Spleen (tissue), 11 donors: ENCODE data around the gene SLC39A5. TPM values are rescaled to one million over a fixed set of nuclear protein-coding genes. Genes with fewer than 3 reads are reported as not detected.

ENCODE experiments used
- DNase-seq: peaks from one replicate; pipeline ENCODE4 v3.0.0-alpha.2; 2020
- H3K27ac ChIP-seq, 8 donors: fragments of 200-600 bp; sonication (generic) in 7 of 8; 1 replicate in 4 of 8; 2 replicates in 4 of 8; pipeline versions ENCODE4 v1.5.0 to v1.8.0; 2016 to 2021; ENCODE audit warnings: inconsistent platforms in 4 of 8, mild to moderate bottlenecking in 4 of 8, moderate library complexity in 1 of 8
- H3K27me3 ChIP-seq, 7 donors: fragments of 200-600 bp; sonication (generic) in 6 of 7; replicated peaks in 1 of 7; 1 replicate in 4 of 7; 2 replicates in 3 of 7; pipeline versions ENCODE4 v1.5.0 to v1.8.0; 2016 to 2021; ENCODE audit warnings: inconsistent platforms in 3 of 7, mild to moderate bottlenecking in 1 of 7
- H3K36me3 ChIP-seq, 6 donors: fragments of 200-600 bp; sonication (generic) in 5 of 6; 1 replicate in 4 of 6; 2 replicates in 2 of 6; pipeline versions ENCODE4 v1.5.0 to v1.8.0; 2016 to 2021; ENCODE audit warnings: inconsistent platforms in 2 of 6
- H3K4me1 ChIP-seq, 6 donors: fragments of 200-600 bp; sonication (generic) in 5 of 6; 1 replicate in 3 of 6; 2 replicates in 3 of 6; pipeline versions ENCODE4 v1.5.0 to v1.8.0; 2016 to 2021; ENCODE audit warnings: inconsistent platforms in 3 of 6
- H3K4me3 ChIP-seq, 8 donors: fragments of 200-600 bp; sonication (generic) in 7 of 8; 1 replicate in 4 of 8; 2 replicates in 4 of 8; pipeline versions ENCODE4 v1.5.0 to v1.8.0; 2016 to 2021; ENCODE audit warnings: inconsistent platforms in 4 of 8, mild to moderate bottlenecking in 4 of 8, moderate library complexity in 2 of 8
- H3K9me3 ChIP-seq, 8 donors: fragments of 200-600 bp; sonication (generic) in 7 of 8; 1 replicate in 4 of 8; 2 replicates in 4 of 8; pipeline versions ENCODE4 v1.5.0 to v1.8.0; 2016 to 2021; ENCODE audit warnings: inconsistent platforms in 4 of 8
- POLR2A ChIP-seq, 3 donors: fragments of 450-650 bp; IDR thresholded peaks; one replicate each; pipeline ENCODE4 v1.5.1; 2017; ENCODE audit warnings: antibody characterized with exemption in 3 of 3, mild to moderate bottlenecking in 1 of 3
- POLR2AphosphoS5 ChIP-seq, 3 donors: sonication (generic); formaldehyde crosslinking; IDR thresholded peaks; one replicate each; pipeline ENCODE4 v1.5.1; 2017; ENCODE audit warnings: antibody characterized with exemption in 3 of 3
- WGBS, 5 donors: extraction: QIAGEN DNeasy Blood & Tissue Kit in 3 of 5; methylation state at CpG; one replicate each; pipeline versions ENCODE4 v1.1.5 to v1.1.7; 2013 to 2018; 5-methylcytosine and 5-hydroxymethylcytosine counted together
- intact Hi-C: fragments of 100-400 bp; cut with DNase I; formaldehyde crosslinking; loops from one replicate; pipeline ENCODE4 v1.15.0; 2023; ENCODE audit warnings: low total_unique reads
- polyA plus RNA-seq, 3 donors: library from polyadenylated mRNA; stranded (reverse); fragments of 200-250 nt; gene quantifications; one replicate each; pipeline ENCODE4 v1.2.1, GENCODE V29; 2013
- total RNA-seq, 7 donors: library from RNA; depleted of rRNA in 3 of 7; stranded (reverse); fragments of >200 nt in 3 of 7; fragmentation: NEBNext Ultra II Directional in 4 of 7; extraction: Animal tissue kit (Norgen Biotek cat#: 25700) in 4 of 7; gene quantifications; one replicate each; pipeline versions ENCODE4 v1.1.0 to v1.2.1, GENCODE V29; 2016 to 2021
- TF ChIP-seq, protein P1 (sequence below), 11 experiments: fragments of 200-600 bp in 7 of 11; fragments of 450-650 bp in 4 of 11; sonication (generic) in 4 of 11; IDR thresholded peaks in 8 of 11; conservative IDR thresholded peaks in 3 of 11; 1 replicate in 7 of 11; 2 replicates in 4 of 11; pipeline versions ENCODE4 v1.4.0 to v1.8.0; 2016 to 2021; ENCODE audit warnings: antibody characterized with exemption in 11 of 11, inconsistent platforms in 4 of 11, mild to moderate bottlenecking in 1 of 11
- donor health status: healthy with polysubstance abuse.
- donor health status: DM: no; HTN: no; CAD: no; lungs with moderate emphysema.
- donor health status: DM: no; HTN: no; CAD: no.
- donor health status: Bipolar disorder and iron deficiency.
- donor health status: healthy.
- donor health status: DM: no; HTN: no; CAD: no.
- donor health status: DM: yes; HTN: yes; CAD: no.

The SLC39A5 gene
- total and polyA plus RNA-seq, 10 donors = 0.18 to 1.3 (median 0.53) TPM; not detected in 4

DNA sequence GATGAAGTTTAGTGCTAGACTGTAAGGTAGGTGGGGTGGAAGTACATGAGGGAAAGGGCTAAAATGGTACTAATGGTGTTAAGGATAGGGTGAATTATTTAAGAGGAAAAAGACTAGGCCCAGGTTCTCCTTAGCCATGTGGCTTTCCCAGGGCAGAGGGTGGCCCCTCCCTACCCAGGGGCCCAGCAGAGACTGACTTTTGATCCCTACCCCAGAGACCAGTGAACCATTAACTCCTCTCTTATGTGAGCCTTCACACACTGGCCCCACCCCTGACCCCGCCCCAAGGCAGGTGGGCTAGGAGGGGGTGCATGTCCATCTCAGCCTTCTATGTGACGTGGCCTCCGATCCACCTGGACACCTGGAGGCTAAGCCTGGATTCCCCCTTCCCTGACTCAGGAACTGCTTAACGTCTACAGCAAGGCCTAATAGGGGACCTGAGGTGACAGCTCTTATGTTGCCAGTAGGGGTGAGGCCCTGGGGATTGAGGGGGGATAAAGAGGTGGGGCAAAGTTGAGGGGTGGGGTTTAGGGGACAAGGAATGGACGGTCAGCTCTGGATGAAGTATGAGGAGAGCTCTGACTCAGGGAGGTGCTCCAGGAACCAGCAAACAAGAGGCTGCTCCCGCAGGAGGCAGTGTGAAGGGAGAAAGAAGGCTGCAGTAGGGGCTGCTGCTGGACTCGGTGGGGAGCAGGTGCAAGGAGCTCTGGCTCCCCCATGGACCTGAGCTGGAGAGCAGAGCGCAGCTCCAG, 757 bp downstream of the SLC39A5 start:
- peaks cover 0 to 37% (median 7%) of the 10 kb centered on the region in 6 donors for H3K36me3 ChIP-seq
- H3K27me3 ChIP-seq = no peaks in the 10 kb centered on the region
- DNase-seq = no peak
- H3K9me3 ChIP-seq = no peaks in the 10 kb centered on the region
- intact Hi-C loops = no loop called here
- peaks cover 0 to 4% (median under 1%) of the 10 kb centered on the region in 6 donors for H3K4me1 ChIP-seq
- TF ChIP-seq POLR2A (IDR thresholded peaks at IDR 0.05) (no peak), POLR2AphosphoS5 (IDR thresholded peaks at IDR 0.05) (no peak)
- H3K4me3 ChIP-seq = no peak overlapping the region
- no peak overlapping the region for H3K27ac ChIP-seq
- WGBS, 5 donors = 74 to 88% (median 84%) methylated on average over 6 to 8 of the region's 8 CpGs

GRCh38 chr12:56231184-56231582, 1.3 kb downstream of the SLC39A5 start:
- Histone ChIP-seq H3K36me3 (peaks cover 0 to 36% (median 7%) of the 10 kb centered on the region in 6 donors), H3K27ac (no peak overlapping the region), H3K4me3 (no peak overlapping the region), H3K9me3 (no peaks in the 10 kb centered on the region), H3K4me1 (no peaks in the 10 kb centered on the region), H3K27me3 (no peaks in the 10 kb centered on the region)
- WGBS, 5 donors = 74 to 95% (median 92%) methylated on average over 4 to 11 of the region's 11 CpGs
- intact Hi-C loops = no loop called here
- TF ChIP-seq POLR2A (IDR thresholded peaks at IDR 0.05) (no peak), POLR2AphosphoS5 (IDR thresholded peaks at IDR 0.05) (no peak)
- TF ChIP-seq, protein P1, sequence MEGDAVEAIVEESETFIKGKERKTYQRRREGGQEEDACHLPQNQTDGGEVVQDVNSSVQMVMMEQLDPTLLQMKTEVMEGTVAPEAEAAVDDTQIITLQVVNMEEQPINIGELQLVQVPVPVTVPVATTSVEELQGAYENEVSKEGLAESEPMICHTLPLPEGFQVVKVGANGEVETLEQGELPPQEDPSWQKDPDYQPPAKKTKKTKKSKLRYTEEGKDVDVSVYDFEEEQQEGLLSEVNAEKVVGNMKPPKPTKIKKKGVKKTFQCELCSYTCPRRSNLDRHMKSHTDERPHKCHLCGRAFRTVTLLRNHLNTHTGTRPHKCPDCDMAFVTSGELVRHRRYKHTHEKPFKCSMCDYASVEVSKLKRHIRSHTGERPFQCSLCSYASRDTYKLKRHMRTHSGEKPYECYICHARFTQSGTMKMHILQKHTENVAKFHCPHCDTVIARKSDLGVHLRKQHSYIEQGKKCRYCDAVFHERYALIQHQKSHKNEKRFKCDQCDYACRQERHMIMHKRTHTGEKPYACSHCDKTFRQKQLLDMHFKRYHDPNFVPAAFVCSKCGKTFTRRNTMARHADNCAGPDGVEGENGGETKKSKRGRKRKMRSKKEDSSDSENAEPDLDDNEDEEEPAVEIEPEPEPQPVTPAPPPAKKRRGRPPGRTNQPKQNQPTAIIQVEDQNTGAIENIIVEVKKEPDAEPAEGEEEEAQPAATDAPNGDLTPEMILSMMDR (IDR thresholded peaks at IDR 0.05 in 8 of 11, conservative IDR thresholded peaks at IDR 0.05 in 3 of 11) = no peak
- no peak for DNase-seq

DNA sequence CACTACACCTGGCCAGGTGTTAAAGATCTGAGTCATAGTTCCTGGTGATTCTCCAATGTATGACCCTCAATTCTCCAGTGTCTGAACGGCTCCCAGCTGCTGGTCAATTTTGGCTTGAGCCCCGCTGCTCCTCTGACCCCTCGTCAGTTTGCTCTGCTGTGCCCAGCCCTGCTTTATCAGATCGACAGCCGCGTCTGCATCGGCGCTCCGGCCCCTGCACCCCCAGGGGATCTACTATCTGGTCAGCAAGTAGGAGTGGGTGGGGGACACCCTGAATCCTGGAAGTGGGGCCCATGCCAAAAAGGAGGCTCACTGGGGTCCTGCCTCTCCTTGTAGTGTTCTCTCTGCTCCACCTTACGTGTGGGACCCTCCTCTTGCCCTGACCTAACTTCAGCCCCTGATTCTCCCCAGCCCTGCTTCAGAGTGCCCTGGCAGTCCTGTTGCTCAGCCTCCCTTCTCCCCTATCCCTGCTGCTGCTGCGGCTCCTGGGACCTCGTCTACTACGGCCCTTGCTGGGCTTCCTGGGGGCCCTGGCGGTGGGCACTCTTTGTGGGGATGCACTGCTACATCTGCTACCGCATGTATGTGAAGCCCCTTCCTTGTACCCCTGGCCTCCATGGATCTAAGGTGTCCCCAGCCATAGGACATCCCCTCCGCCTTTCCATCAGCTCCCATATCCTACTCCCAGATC, 5.0 kb downstream of the SLC39A5 start:
- Histone ChIP-seq H3K27me3 (no peaks in the 10 kb centered on the region), H3K36me3 (peaks cover 0 to 42% (median 15%) of the 10 kb centered on the region in 6 donors), H3K9me3 (no peaks in the 10 kb centered on the region), H3K27ac (no peak overlapping the region), H3K4me3 (no peak overlapping the region), H3K4me1 (no peaks in the 10 kb centered on the region)
- WGBS, 5 donors = 82 to 91% (median 89%) methylated on average over 16 of the region's 16 CpGs
- DNase-seq = no peak
- no peak for TF ChIP-seq POLR2A (IDR thresholded peaks at IDR 0.05)
- TF ChIP-seq POLR2AphosphoS5 (IDR thresholded peaks at IDR 0.05) = peak in 1 of 3 donors; percentile 29
- intact Hi-C loops = no loop called here

GRCh38 chr12:56236091-56236490, 6.2 kb downstream of the SLC39A5 start:
- Histone ChIP-seq H3K36me3 (peaks cover 0 to 54% (median 26%) of the 10 kb centered on the region in 6 donors), H3K27me3 (no peaks in the 10 kb centered on the region), H3K9me3 (no peaks in the 10 kb centered on the region), H3K4me3 (no peak overlapping the region), H3K4me1 (no peaks in the 10 kb centered on the region), H3K27ac (no peak overlapping the region)
- intact Hi-C loops = no loop called here
- WGBS, 5 donors = 91 to 97% (median 96%) methylated on average over 6 of the region's 6 CpGs
- TF ChIP-seq POLR2AphosphoS5 (IDR thresholded peaks at IDR 0.05) (no peak), POLR2A (IDR thresholded peaks at IDR 0.05) (no peak)
- TF ChIP-seq, protein P1 (IDR thresholded peaks at IDR 0.05 in 8 of 11, conservative IDR thresholded peaks at IDR 0.05 in 3 of 11) = no peak
- no peak for DNase-seq

- WGBS, 5 donors = 61 to 79% (median 72%) methylated on average over 3 to 5 of the region's 5 CpGs
- TF ChIP-seq, protein P1 (IDR thresholded peaks at IDR 0.05 in 8 of 11, conservative IDR thresholded peaks at IDR 0.05 in 3 of 11) = no peak
- TF ChIP-seq POLR2A (IDR thresholded peaks at IDR 0.05) (no peak), POLR2AphosphoS5 (IDR thresholded peaks at IDR 0.05) (no peak)
- peaks cover 0 to 63% (median 34%) of the 10 kb centered on the region in 6 donors for H3K36me3 ChIP-seq
These were observed 7.1 kb downstream of the SLC39A5 start for GRCh38 chr12:56236985-56237384.

More at GRCh38 chr12:56236985-56237384, 7.1 kb downstream of the SLC39A5 start:
- H3K9me3 ChIP-seq = no peaks in the 10 kb centered on the region
- no peak overlapping the region for H3K4me3 ChIP-seq
- H3K27me3 ChIP-seq = no peaks in the 10 kb centered on the region
- DNase-seq = no peak
- H3K4me1 ChIP-seq = peaks cover 0 to under 1% (median 0%) of the 10 kb centered on the region in 6 donors
- no peak overlapping the region for H3K27ac ChIP-seq
- intact Hi-C loops = no loop called here
